ENCODE measurements around the gene RUNX2. TPM values are rescaled to one million over a fixed set of nuclear protein-coding genes. Genes with fewer than 3 reads are reported as not detected.

Gene RUNX2
- total RNA-seq, 1 experiment from 2014 or later = not detected

DNA sequence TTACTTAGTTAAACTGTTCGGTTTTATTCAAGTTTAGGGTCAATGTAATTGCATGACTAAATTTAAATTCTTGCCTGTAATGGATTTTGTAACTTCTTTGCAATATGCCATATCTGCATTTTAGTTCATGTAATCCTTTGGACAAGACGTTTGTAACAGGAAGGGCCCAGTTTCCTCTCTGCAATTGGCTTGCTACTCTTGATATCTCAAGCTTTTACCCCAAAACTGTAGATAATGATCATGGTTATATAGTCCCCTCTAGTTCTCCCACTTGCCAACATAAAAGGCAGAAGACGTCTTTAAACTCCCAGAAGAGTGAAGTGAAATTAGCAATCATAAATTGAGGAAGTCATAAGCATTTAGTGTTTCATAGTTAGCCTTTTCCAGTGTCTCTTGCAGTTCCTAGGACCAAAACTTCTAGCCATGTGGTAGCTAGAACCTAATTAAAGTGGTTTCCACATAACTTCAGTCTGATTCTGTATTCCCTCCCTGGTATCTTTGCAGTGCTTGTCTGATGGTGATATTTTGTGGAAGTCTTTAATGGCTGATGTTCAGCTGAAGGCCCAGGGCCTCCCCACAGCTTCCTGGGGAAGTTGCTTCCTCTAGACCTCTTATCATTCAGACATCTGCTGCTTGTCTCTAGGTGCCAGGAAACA, 167.4 kb downstream of the RUNX2 start:
- no peak for DNase-seq (ENCODE audit: low spot score)
- in situ Hi-C loops (cut with HindIII; ENCODE audit: low sequenced_read_pairs) = no loop called here

GRCh38 chr6:45496085-45496433, 167.9 kb downstream of the RUNX2 start:
- DNase-seq (ENCODE audit: low spot score) = no peak

DNA sequence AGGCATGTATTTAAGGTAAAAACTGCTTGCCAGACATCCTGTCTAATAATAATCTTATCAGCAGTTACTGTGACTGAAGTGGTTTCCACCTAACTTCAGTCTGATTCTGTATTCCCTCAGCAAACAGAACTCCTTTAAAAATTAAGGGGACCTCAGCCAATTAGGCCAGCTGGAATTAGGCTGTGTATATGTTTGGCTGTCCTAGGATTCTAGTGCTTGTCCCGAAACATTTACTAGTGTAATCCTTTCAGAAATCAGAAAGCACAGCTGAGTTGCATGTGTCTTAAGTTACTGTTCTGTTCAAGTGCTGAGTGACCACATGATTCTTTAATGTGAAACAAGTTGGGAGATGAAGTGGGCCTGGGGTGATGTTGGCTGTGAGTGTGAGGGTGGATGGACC, 170.5 kb downstream of the RUNX2 start:
- in situ Hi-C loops (cut with HindIII; ENCODE audit: low sequenced_read_pairs) = no loop called here
- DNase-seq (ENCODE audit: low spot score) = no peak

More at GRCh38 chr6:45496085-45496433, 167.9 kb downstream of the RUNX2 start:
- in situ Hi-C loops (cut with HindIII; ENCODE audit: low sequenced_read_pairs) = no loop called here

DNA sequence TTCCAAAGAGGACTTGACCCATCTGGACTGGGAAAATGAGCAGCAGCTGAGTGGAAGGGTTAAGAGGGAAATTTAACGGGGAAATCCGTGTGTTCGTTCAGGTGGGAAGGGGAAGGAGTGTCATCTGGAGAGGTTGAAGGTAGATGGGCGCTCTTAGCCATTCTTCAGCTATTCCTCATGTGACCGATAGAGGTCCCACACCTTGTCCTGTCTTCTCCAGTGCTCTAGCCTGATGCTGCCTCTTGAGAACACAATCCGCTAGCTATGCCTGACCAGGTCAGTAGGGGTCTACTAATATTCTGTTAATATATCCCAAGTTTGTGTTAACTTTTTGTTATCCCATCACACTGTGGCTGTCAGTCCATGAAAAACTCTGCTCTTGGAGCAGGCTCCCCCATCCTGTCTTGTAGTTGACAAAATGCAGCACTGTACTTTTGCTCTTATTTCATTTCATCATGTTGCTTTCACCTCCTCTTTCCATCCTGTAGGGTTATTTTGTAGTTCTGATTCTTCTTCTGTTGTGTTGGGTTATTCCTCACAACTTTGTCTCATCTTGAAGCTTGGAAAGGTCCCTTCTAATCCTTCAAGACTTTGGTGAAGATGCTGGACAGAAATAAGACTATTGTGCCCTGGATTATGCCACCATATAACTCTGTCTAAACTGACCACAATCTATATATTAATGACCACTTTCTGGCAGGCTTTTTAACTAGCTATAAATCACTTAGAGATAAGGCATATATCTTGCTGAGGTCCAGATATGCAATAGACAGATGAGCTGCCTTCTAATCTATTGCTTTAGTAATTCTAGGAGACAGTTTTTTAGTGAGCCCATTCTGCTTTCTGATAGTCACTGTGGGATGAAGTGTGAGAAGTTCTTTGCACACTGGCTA, 173.0 kb downstream of the RUNX2 start:
- in situ Hi-C loops (cut with HindIII; ENCODE audit: low sequenced_read_pairs) = no loop called here
- peak; percentile 9 for DNase-seq (ENCODE audit: low spot score)

GRCh38 chr6:45502456-45502855, 174.3 kb downstream of the RUNX2 start:
- in situ Hi-C loops (cut with HindIII; ENCODE audit: low sequenced_read_pairs) = no loop called here
- no peak for DNase-seq (ENCODE audit: low spot score)

DNA sequence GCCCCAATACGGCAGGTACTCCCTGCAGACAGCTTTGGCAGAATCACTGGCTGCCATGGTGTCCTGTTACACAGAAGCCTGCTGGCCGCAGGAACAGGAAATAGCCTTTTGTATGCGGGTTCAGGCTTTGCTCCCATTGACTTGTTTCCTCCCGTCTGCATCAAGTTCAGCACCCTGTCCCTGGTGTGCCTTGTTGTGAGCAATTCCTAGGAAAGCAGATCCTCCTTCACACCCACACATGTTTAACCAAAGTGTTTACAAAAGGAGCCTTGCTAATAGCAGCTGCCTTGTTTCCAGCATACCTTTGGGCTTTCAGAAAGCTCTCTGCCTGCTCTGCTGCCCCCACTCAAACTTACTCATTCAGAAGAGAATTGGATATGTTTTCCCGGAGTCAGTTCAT, 176.8 kb downstream of the RUNX2 start:
- DNase-seq (ENCODE audit: low spot score) = no peak
- in situ Hi-C loops (cut with HindIII; ENCODE audit: low sequenced_read_pairs) = no loop called here

DNA sequence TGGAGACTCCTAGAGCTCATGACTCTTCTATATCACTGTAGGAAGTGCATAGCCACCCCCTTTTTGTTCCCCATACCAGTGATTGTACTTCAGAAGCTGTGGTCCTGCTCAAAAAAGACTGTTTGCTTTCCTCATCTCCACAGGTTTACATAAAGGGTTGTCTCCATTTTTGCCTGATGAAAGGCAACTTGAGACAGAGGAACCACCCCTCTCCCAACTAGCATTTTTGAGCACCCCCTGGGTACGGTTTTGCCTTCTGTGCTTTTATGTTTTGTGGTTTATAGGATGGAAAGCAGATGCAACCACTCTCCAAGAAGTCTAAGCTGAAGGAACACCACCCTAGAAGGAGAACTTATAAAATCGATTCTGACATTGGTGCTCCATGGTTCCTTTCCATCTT, 177.3 kb downstream of the RUNX2 start:
- no peak for DNase-seq (ENCODE audit: low spot score)
- in situ Hi-C loops (cut with HindIII; ENCODE audit: low sequenced_read_pairs) = no loop called here

- DNase-seq (ENCODE audit: low spot score) = no peak
- in situ Hi-C loops (cut with HindIII; ENCODE audit: low sequenced_read_pairs) = no loop called here
Observed at GRCh38 chr6:45507186-45507585, 179.1 kb downstream of the RUNX2 start.

DNA sequence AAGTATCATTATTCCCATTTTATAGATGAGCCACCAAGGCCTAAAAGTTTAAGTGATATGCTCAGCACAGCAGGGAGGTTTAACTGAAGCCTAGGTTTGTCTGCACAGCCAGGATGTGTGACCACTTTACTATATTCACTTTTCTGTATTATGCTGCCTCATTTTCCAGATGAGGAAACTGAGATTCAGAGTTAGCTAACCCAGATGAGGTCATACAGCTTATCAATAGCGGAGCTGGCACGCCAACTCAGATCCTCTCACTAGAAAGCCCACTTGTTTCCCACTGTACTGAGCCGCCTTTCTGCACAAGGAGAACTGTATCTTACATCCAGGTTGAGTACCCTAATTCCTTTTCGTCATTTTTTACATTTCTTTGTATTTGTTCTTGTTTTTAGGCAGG, 181.3 kb downstream of the RUNX2 start:
- in situ Hi-C loops (cut with HindIII; ENCODE audit: low sequenced_read_pairs) = no loop called here
- DNase-seq (ENCODE audit: low spot score) = no peak

- in situ Hi-C loops (cut with HindIII; ENCODE audit: low sequenced_read_pairs) = no loop called here
- no peak for DNase-seq (ENCODE audit: low spot score)
Observed at GRCh38 chr6:45512717-45513116, 184.6 kb downstream of the RUNX2 start.

DNA sequence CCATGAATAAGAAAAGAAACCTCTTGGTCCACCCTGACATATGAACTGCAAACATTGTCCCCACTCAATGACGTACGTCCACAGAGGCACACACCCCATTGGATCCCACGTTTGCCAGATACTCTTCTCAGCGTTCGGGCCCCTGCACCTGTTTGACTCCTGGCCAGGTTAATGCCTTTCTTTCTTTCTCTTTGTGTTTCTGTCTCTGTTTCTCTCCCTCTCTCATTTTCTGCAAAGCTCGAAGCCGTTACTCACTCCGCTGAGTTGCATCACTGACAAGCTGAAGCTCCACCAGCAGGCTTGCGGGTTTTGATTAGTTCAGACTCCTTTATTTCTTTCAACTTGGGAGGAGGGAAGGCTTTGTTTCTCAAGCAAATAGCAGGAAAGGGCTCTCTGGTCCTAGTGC, 185.1 kb downstream of the RUNX2 start:
- no peak for DNase-seq (ENCODE audit: low spot score)

GRCh38 chr6:45513843-45514242, 185.7 kb downstream of the RUNX2 start:
- DNase-seq (ENCODE audit: low spot score) = no peak
- in situ Hi-C loops (cut with HindIII; ENCODE audit: low sequenced_read_pairs) = no loop called here

More for the DNA sequence above, 185.1 kb downstream of the RUNX2 start:
- in situ Hi-C loops (cut with HindIII; ENCODE audit: low sequenced_read_pairs) = no loop called here

DNA sequence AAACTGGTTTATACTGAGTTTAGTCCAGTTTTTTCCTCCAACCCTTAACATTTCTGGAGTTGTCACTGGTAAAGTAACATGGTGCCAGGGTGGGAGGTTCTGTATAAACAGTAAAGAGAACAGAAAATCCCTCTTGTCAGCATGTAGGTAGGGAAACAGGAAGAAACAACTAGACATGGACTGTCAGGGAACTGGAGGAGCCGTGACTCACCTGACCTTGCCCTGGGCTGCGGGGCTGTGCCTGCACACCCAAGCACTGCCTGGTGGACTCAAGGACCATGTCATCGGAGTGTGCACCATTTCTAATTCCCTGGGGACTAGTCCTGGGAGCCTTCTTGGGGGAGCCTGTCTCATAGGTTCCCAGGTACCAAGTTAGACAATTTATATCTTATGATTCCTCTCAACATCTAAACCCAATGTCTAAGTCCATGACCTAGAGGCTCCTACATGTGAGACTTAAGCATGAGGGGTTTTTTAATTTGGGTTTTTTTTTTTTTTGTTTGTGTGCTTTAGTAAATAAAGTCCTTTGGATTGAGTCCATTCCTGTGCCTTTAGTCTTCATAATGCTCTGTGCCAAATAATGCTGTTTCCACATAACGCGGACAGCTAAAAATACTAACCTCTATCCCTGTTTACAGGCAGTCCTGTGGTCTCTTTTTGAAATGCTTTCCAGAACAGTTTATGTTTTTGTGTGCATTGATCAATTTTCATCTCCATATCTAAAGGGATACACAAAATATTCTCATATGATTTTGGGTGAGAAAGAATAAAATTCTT, 186.5 kb downstream of the RUNX2 start:
- DNase-seq (ENCODE audit: low spot score) = no peak
- in situ Hi-C loops (cut with HindIII; ENCODE audit: low sequenced_read_pairs) = no loop called here

DNA sequence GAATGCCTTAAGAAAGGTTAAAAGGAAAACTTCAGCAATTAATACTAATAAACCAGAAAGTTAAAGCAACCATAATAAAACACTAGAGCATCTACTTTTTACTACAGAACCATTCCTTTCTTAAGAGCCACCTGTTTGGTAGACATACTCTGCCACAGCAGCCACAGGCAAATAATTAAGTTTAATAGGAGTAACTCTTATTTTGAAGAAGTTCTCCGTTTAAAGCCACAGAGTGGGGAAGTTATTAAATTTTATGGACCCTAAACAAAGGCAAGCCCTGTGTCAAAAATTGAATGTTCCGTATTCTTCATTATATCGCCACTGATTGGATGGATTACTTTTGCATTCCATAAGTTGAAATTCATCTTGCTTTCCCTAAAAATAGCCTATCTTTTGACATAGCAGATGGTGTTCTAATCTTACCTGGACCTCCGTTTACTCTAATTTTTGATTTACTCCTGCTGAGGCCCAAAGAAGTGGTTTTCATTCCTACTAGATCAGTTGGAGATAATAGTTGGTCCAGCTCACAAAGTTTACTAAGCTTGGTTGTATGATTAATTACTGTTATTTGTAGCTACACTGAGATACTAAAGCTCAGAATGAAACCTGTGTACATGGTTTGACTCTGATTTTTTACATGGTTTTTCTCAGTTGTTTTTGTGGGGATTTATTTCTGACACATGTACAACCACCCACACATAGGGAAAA, 190.0 kb downstream of the RUNX2 start:
- no peak for DNase-seq (ENCODE audit: low spot score)
- in situ Hi-C loops (cut with HindIII; ENCODE audit: low sequenced_read_pairs) = no loop called here

DNA sequence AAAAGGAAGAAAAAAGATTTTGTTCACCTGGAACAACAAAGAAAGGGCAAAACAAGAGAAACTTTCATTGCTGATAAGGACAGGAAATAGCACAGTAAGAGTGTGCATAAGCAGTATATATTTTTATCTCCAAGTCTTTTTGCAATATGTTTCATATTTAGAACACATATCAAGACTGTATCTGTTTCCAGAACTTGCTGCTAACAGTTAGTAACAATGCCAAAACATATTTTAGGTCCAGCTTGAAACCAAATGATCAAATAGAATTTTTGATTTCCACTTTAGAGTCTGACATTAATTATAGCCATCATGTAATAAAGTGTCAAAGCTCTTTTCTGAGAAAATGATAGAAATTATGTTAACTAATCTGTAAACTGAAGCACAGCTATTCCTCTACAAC, 193.1 kb downstream of the RUNX2 start:
- in situ Hi-C loops (cut with HindIII; ENCODE audit: low sequenced_read_pairs) = no loop called here
- no peak for DNase-seq (ENCODE audit: low spot score)

- in situ Hi-C loops (cut with HindIII; ENCODE audit: low sequenced_read_pairs) = no loop called here
- no peak for DNase-seq (ENCODE audit: low spot score)
Observed at GRCh38 chr6:45522486-45522885, 194.4 kb downstream of the RUNX2 start.

- in situ Hi-C loops (cut with HindIII; ENCODE audit: low sequenced_read_pairs) = no loop called here
- no peak for DNase-seq (ENCODE audit: low spot score)
Observed at GRCh38 chr6:45527210-45527609, 199.1 kb downstream of the RUNX2 start.

GRCh38 chr6:45531999-45532595, 204.0 kb downstream of the RUNX2 start:
- in situ Hi-C loops (cut with HindIII; ENCODE audit: low sequenced_read_pairs) = no loop called here
- DNase-seq (ENCODE audit: low spot score) = no peak

GRCh38 chr6:45532721-45533210, 204.6 kb downstream of the RUNX2 start:
- DNase-seq (ENCODE audit: low spot score) = no peak
- in situ Hi-C loops (cut with HindIII; ENCODE audit: low sequenced_read_pairs) = no loop called here

All from G401 (cell line).